Measurements from ENCODE around the gene SPDYE3. TPM values are rescaled to one million over a fixed set of nuclear protein-coding genes. Genes with fewer than 3 reads are reported as not detected.

SPDYE3 gene
- total RNA-seq, 1 donor from 2014 or later = not detected

DNA sequence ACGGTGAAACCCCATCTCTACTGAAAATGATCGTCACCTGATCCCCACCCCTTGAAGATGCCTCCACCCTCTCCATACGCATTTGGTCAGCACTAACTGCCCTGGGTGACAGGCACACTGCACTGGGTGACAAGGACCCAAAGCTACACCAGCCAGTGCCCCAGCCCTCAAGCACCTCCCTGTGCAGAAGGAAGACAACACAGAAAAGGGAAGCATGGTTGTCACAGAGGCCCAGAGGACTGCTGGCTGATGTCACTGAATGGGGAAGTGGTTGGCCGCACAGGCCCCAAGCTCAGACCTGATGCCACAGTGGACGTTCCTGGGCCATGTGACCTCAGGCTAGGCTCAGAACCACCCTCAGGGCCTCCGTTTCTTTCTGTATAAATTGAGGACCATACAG is 61.6 kb downstream of the SPDYE3 start:
- peaks cover 5% of the 10 kb centered on the region for H3K36me3 Mint-ChIP-seq (ENCODE audit: unreplicated experiment)
- no peak overlapping the region for H3K4me3 Mint-ChIP-seq (ENCODE audit: unreplicated experiment)
- no peaks in the 10 kb centered on the region for H3K9me3 Mint-ChIP-seq (ENCODE audit: unreplicated experiment)
- DNase-seq (ENCODE audit: extremely low spot score, unreplicated experiment) = no peak
- TF ChIP-seq, protein P1, sequence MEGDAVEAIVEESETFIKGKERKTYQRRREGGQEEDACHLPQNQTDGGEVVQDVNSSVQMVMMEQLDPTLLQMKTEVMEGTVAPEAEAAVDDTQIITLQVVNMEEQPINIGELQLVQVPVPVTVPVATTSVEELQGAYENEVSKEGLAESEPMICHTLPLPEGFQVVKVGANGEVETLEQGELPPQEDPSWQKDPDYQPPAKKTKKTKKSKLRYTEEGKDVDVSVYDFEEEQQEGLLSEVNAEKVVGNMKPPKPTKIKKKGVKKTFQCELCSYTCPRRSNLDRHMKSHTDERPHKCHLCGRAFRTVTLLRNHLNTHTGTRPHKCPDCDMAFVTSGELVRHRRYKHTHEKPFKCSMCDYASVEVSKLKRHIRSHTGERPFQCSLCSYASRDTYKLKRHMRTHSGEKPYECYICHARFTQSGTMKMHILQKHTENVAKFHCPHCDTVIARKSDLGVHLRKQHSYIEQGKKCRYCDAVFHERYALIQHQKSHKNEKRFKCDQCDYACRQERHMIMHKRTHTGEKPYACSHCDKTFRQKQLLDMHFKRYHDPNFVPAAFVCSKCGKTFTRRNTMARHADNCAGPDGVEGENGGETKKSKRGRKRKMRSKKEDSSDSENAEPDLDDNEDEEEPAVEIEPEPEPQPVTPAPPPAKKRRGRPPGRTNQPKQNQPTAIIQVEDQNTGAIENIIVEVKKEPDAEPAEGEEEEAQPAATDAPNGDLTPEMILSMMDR (IDR thresholded peaks at IDR 0.05) = no peak
- H3K4me1 Mint-ChIP-seq (ENCODE audit: unreplicated experiment) = no peaks in the 10 kb centered on the region
- H3K27me3 Mint-ChIP-seq (ENCODE audit: unreplicated experiment) = no peaks in the 10 kb centered on the region
- H3K27ac Mint-ChIP-seq (ENCODE audit: unreplicated experiment) = no peak overlapping the region

DNA sequence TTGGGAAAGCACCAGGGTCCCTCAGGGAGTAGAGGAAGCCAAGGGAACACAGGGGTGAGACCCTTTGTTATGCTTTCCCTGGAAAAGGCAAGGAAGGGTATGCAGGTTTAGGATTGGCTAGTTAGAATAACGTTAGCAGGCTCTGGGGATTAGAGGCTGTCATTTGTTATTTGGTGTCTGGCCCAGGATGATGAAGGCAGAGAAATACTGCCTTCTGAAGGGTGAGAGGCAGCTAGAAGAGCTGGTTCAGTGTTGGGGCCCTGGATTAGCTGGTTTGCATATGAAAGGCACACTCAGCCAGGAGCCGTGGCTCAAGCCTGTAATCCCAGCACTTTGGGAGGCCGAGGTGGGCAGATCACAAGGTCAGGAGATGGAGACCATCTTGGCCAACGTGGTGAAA is 62.8 kb downstream of the SPDYE3 start:
- DNase-seq (ENCODE audit: extremely low spot score, unreplicated experiment) = no peak
- no peaks in the 10 kb centered on the region for H3K9me3 Mint-ChIP-seq (ENCODE audit: unreplicated experiment)
- H3K27ac Mint-ChIP-seq (ENCODE audit: unreplicated experiment) = no peak overlapping the region
- no peaks in the 10 kb centered on the region for H3K4me1 Mint-ChIP-seq (ENCODE audit: unreplicated experiment)
- no peaks in the 10 kb centered on the region for H3K27me3 Mint-ChIP-seq (ENCODE audit: unreplicated experiment)
- H3K36me3 Mint-ChIP-seq (ENCODE audit: unreplicated experiment) = no peaks in the 10 kb centered on the region
- no peak overlapping the region for H3K4me3 Mint-ChIP-seq (ENCODE audit: unreplicated experiment)
- TF ChIP-seq, protein P1 (IDR thresholded peaks at IDR 0.05) = no peak

DNA sequence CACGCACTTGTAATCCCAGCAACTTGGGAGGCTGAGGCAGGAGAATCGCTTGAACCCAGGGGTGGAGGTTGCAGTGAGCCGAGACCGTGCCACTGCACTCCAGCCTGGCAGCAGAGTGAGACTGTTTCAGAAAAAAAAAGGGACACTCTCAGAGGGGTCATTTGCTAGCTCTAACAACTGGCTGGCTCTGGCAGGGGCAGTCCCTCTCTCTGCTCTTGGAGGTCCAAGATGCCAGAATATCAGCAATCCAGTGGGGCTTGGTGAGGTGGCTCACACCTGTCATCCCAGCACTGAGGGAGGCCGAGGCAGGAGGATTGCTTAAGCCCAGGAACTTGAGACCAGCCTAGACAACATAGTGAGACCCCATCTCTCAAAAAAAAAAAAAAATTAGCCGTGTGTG is 63.2 kb downstream of the SPDYE3 start:
- Mint-ChIP-seq H3K4me1 (ENCODE audit: unreplicated experiment) (no peaks in the 10 kb centered on the region), H3K27ac (ENCODE audit: unreplicated experiment) (no peak overlapping the region), H3K36me3 (ENCODE audit: unreplicated experiment) (no peaks in the 10 kb centered on the region), H3K27me3 (ENCODE audit: unreplicated experiment) (no peaks in the 10 kb centered on the region), H3K9me3 (ENCODE audit: unreplicated experiment) (no peaks in the 10 kb centered on the region), H3K4me3 (ENCODE audit: unreplicated experiment) (no peak overlapping the region)
- TF ChIP-seq, protein P1 (IDR thresholded peaks at IDR 0.05) = no peak
- DNase-seq (ENCODE audit: extremely low spot score, unreplicated experiment) = no peak

DNA sequence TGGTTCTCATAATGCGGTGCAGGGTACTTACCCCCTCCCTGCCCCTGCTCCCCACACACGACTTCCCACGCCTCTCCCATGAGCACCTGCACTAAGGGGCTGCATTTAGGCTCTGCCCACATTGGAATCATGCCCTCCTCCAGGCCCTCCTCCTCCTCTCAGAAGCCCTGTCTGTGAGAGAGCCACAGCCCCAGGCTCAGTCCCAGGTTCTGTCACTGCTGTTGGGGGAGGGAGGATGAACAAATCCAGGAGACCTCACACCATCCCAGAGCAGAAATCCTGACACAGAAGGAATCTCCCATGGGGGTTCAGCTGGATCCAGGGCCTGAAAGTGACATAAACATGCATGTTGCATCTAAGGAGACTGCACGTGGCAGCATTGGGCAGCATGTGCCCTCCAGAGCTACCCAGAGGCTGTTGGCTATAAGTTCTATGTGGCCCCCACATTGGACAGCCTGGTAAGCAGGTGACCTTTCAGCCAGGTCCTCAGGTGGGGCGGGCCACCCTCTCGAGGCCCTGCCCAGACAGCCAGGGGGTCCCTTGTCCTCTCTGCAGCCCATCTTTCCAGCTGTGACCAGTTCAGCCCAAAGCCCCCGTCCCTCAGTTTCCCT is 64.2 kb downstream of the SPDYE3 start:
- DNase-seq (ENCODE audit: extremely low spot score, unreplicated experiment) = no peak
- no peak overlapping the region for H3K27ac Mint-ChIP-seq (ENCODE audit: unreplicated experiment)
- no peaks in the 10 kb centered on the region for H3K36me3 Mint-ChIP-seq (ENCODE audit: unreplicated experiment)
- TF ChIP-seq, protein P1 (IDR thresholded peaks at IDR 0.05) = no peak
- H3K4me1 Mint-ChIP-seq (ENCODE audit: unreplicated experiment) = no peaks in the 10 kb centered on the region
- no peaks in the 10 kb centered on the region for H3K27me3 Mint-ChIP-seq (ENCODE audit: unreplicated experiment)
- no peaks in the 10 kb centered on the region for H3K9me3 Mint-ChIP-seq (ENCODE audit: unreplicated experiment)
- H3K4me3 Mint-ChIP-seq (ENCODE audit: unreplicated experiment) = no peak overlapping the region

Other genes starting within 250 kb of the SPDYE3 start
- 35.4 and 39.2 TPM in 2 replicates for gene ZNF3, start 226.0 kb upstream of the SPDYE3 start, total RNA-seq
- 93.7 and 101 TPM in 2 replicates for gene COPS6, start 218.7 kb upstream of the SPDYE3 start, total RNA-seq
- gene MCM7, start 206.3 kb upstream of the SPDYE3 start, total RNA-seq = 73.3 and 77.8 TPM in 2 replicates
- 22.0 and 27.4 TPM in 2 replicates for gene AP4M1, start 206.1 kb upstream of the SPDYE3 start, total RNA-seq
- gene TAF6, start 188.3 kb upstream of the SPDYE3 start, total RNA-seq = 62.8 and 63.9 TPM in 2 replicates
- 33.6 and 36.7 TPM in 2 replicates for gene CNPY4, start 188.1 kb upstream of the SPDYE3 start, total RNA-seq
- 2.3 TPM in 2 replicates for gene MBLAC1, start 180.7 kb upstream of the SPDYE3 start, total RNA-seq
- gene LAMTOR4, start 158.8 kb upstream of the SPDYE3 start, total RNA-seq = 111 and 123 TPM in 2 replicates
- 18.2 and 20.3 TPM in 2 replicates for gene TRAPPC14, start 149.0 kb upstream of the SPDYE3 start, total RNA-seq
- gene GAL3ST4, start 139.1 kb upstream of the SPDYE3 start, total RNA-seq = 2.9 and 3.6 TPM in 2 replicates
- gene GPC2, start 130.3 kb upstream of the SPDYE3 start, total RNA-seq = 8.1 and 12.6 TPM in 2 replicates
- 1.0 and 1.5 TPM in 2 replicates for gene STAG3, start 129.8 kb upstream of the SPDYE3 start, total RNA-seq
- not detected in 2 replicates for gene PVRIG, start 87.8 kb upstream of the SPDYE3 start, total RNA-seq
- gene PILRB, start 50.4 kb downstream of the SPDYE3 start, total RNA-seq = 31.7 and 38.7 TPM in 2 replicates
- gene PILRA, start 65.8 kb downstream of the SPDYE3 start, total RNA-seq = 1.8 and 2.5 TPM in 2 replicates
- gene ZCWPW1, start 121.0 kb downstream of the SPDYE3 start, total RNA-seq = 4.4 and 5.0 TPM in 2 replicates
- gene MEPCE, start 122.1 kb downstream of the SPDYE3 start, total RNA-seq = 50.0 and 50.1 TPM in 2 replicates
- gene PPP1R35, start 128.8 kb downstream of the SPDYE3 start, total RNA-seq = 22.8 and 32.1 TPM in 2 replicates
- gene SPACDR, start 156.6 kb downstream of the SPDYE3 start, total RNA-seq = 0.46 TPM in 1 of 2 replicates, not detected in the other
- 46.8 and 46.9 TPM in 2 replicates for gene TSC22D4, start 171.5 kb downstream of the SPDYE3 start, total RNA-seq
- gene NYAP1, start 176.2 kb downstream of the SPDYE3 start, total RNA-seq = 0.89 and 0.99 TPM in 2 replicates
- gene AGFG2, start 231.5 kb downstream of the SPDYE3 start, total RNA-seq = 10.2 and 10.8 TPM in 2 replicates